Natural killer cell (primary cell): ENCODE results near the gene HHAT. TPM values are rescaled to one million over a fixed set of nuclear protein-coding genes. Genes with fewer than 3 reads are reported as not detected.

Experiments
- ATAC-seq, 3 donors: fragments of 150-1000 bp in 2 of 3; fragments of 200-7000 bp in 1 of 3; cut with Tn5 transposase; 1 replicate in 1 of 3; 2 replicates in 2 of 3; pipeline ENCODE4 v1.10.0; 2021; ENCODE audit warnings: mild to moderate bottlenecking in 2 of 3, moderate library complexity in 2 of 3
- DNase-seq, 2 donors: peaks; one replicate each; pipeline versions ENCODE4 v3.0.0 to v3.0.0-alpha.2; 2013 to 2021; ENCODE audit warnings: mixed read lengths in 1 of 2
- H3K27ac ChIP-seq: one replicate; pipeline ENCODE4 v1.5.1; 2013; ENCODE audit warnings: mild to moderate bottlenecking, low read length
- H3K27me3 ChIP-seq: one replicate; pipeline ENCODE4 v1.6.1; 2013; ENCODE audit warnings: low read length; ENCODE audit not compliant: control insufficient read depth, insufficient read depth
- H3K36me3 ChIP-seq: one replicate; pipeline ENCODE4 v1.6.1; 2013; ENCODE audit warnings: low read length; ENCODE audit not compliant: control insufficient read depth, insufficient read depth
- H3K4me1 ChIP-seq: one replicate; pipeline ENCODE4 v1.6.1; 2013; ENCODE audit warnings: low read length; ENCODE audit not compliant: control insufficient read depth, insufficient read depth
- H3K4me3 ChIP-seq: one replicate; pipeline ENCODE4 v1.5.1; 2013; ENCODE audit warnings: low read length
- H3K9me3 ChIP-seq: one replicate; pipeline ENCODE4 v1.6.1; 2013; ENCODE audit warnings: low read length; ENCODE audit not compliant: control insufficient read depth, insufficient read depth
- H3K27ac Mint-ChIP-seq, 2 donors: one replicate each; pipeline ENCODE4 v1.8.0; 2022; ENCODE audit warnings: mild to moderate bottlenecking in 2 of 2, mixed read lengths in 2 of 2, moderate library complexity in 1 of 2
- H3K27me3 Mint-ChIP-seq, 2 donors: one replicate each; pipeline ENCODE4 v1.8.0; 2022; ENCODE audit warnings: low read depth in 2 of 2, mixed read lengths in 2 of 2
- H3K36me3 Mint-ChIP-seq: one replicate; pipeline ENCODE4 v1.8.0; 2022; ENCODE audit warnings: mixed read lengths
- H3K4me1 Mint-ChIP-seq, 2 donors: one replicate each; pipeline ENCODE4 v1.8.0; 2022; ENCODE audit warnings: mixed read lengths in 2 of 2
- H3K4me3 Mint-ChIP-seq: one replicate; pipeline ENCODE4 v1.8.0; 2022; ENCODE audit warnings: mild to moderate bottlenecking, moderate library complexity, mixed read lengths
- H3K9me3 Mint-ChIP-seq, 2 donors: one replicate each; pipeline ENCODE4 v1.8.0; 2022; ENCODE audit warnings: mixed read lengths in 2 of 2
- CTCF ChIP-seq: fragments of 200-600 bp; IDR thresholded peaks from one replicate; pipeline ENCODE4 v1.8.0; 2022; ENCODE audit warnings: antibody characterized with exemption
- WGBS: methylation state at CpG from one replicate; pipeline ENCODE4 v1.1.7; 2013; ENCODE audit warnings: missing lambda C conversion rate; ENCODE audit not compliant: insufficient coverage; 5-methylcytosine and 5-hydroxymethylcytosine counted together
- intact Hi-C: fragments of 100-400 bp; cut with micrococcal nuclease; formaldehyde crosslinking; loops from one replicate; pipeline ENCODE4 v1.14.2; 2022
- total RNA-seq, 4 donors: library from RNA; stranded (reverse); fragments of 120-200 nt in 1 of 4; gene quantifications; one replicate each; pipeline versions ENCODE4 v1.2.3 to v1.2.4, GENCODE V29; 2013 to 2022

HHAT gene
- total RNA-seq, 3 donors from 2014 or later (not counting 1 experiment from before 2014, with no cell fraction given) = 0.79 to 1.1 (median 0.82) TPM

GRCh38 chr1:210415846-210416448 lies 87.2 kb downstream of the HHAT start:
- no peak for ATAC-seq
- no peak overlapping the region for H3K4me3 Mint-ChIP-seq
- no peak overlapping the region for H3K27ac ChIP-seq

GRCh38 chr1:210416681-210417080 lies 88.0 kb downstream of the HHAT start:
- Histone ChIP-seq H3K9me3 (no peaks in the 10 kb centered on the region), H3K27me3 (no peaks in the 10 kb centered on the region), H3K36me3 (no peaks in the 10 kb centered on the region), H3K4me1 (no peaks in the 10 kb centered on the region), H3K27ac (no peak overlapping the region), H3K4me3 (no peak overlapping the region)
- Mint-ChIP-seq H3K4me3 (no peak overlapping the region), H3K4me1 (no peaks in the 10 kb centered on the region), H3K9me3 (no peaks in the 10 kb centered on the region), H3K27ac (no peak overlapping the region), H3K36me3 (no peaks in the 10 kb centered on the region), H3K27me3 (peaks cover 0 to 2% of the 10 kb centered on the region in 2 donors)
- intact Hi-C loops = no loop called here
- TF ChIP-seq CTCF = no peak
- 83% methylated on average over 1 of the region's 2 CpGs for WGBS
- DNase-seq (no peak), ATAC-seq (no peak)

More at GRCh38 chr1:210415846-210416448, 87.2 kb downstream of the HHAT start:
- intact Hi-C loops = no loop called here
- no peaks in the 10 kb centered on the region for H3K9me3 ChIP-seq
- Mint-ChIP-seq H3K27me3 (peaks cover 0 to 2% of the 10 kb centered on the region in 2 donors), H3K27ac (no peak overlapping the region), H3K4me1 (no peaks in the 10 kb centered on the region), H3K9me3 (no peaks in the 10 kb centered on the region), H3K36me3 (no peaks in the 10 kb centered on the region)
- no peak overlapping the region for H3K4me3 ChIP-seq
- H3K4me1 ChIP-seq = no peaks in the 10 kb centered on the region
- H3K36me3 ChIP-seq = no peaks in the 10 kb centered on the region
- 85% methylated on average over 8 of the region's 9 CpGs for WGBS
- H3K27me3 ChIP-seq = no peaks in the 10 kb centered on the region
- DNase-seq = no peak
- TF ChIP-seq CTCF = no peak

- Histone ChIP-seq H3K27ac (no peak overlapping the region), H3K9me3 (no peaks in the 10 kb centered on the region), H3K36me3 (no peaks in the 10 kb centered on the region), H3K4me1 (no peaks in the 10 kb centered on the region), H3K4me3 (no peak overlapping the region), H3K27me3 (no peaks in the 10 kb centered on the region)
- no peaks in the 10 kb centered on the region for H3K4me1 Mint-ChIP-seq
- WGBS = 86% methylated on average over 5 of the region's 5 CpGs
- H3K9me3 Mint-ChIP-seq = no peaks in the 10 kb centered on the region
- no peak for DNase-seq
- TF ChIP-seq CTCF = no peak
- no peaks in the 10 kb centered on the region for H3K36me3 Mint-ChIP-seq
- H3K27ac Mint-ChIP-seq = no peak overlapping the region
- intact Hi-C loops = no loop called here
- H3K4me3 Mint-ChIP-seq = no peak overlapping the region
- peaks cover 0 to 2% of the 10 kb centered on the region in 2 donors for H3K27me3 Mint-ChIP-seq
- ATAC-seq = no peak
Observed at GRCh38 chr1:210417881-210418280, 89.2 kb downstream of the HHAT start.
